DND-41 (cell line): Measurements from ENCODE around the gene DYSF.

Experiments used
- ATAC-seq: fragments of 200-7000 bp; cut with Tn5 transposase; 3 replicates; pipeline ENCODE4 v1.9.1; 2021; ENCODE audit warnings: low read depth; ENCODE audit not compliant: insufficient read depth
- DNase-seq: peaks from one replicate; pipeline ENCODE4 v3.0.0-alpha.2; 2020
- H2AFZ ChIP-seq: 2 replicates; pipeline ENCODE4 v1.6.0; 2012; ENCODE audit warnings: low read depth, low read length
- H3K27ac ChIP-seq: 2 replicates; pipeline ENCODE4 v1.5.1; 2012; ENCODE audit warnings: low read length, inconsistent platforms
- H3K27me3 ChIP-seq: fragments of 200-600 bp; sonication (generic); 2 replicates; pipeline ENCODE4 v1.6.0; 2012; ENCODE audit warnings: low read length, mild to moderate bottlenecking, inconsistent platforms; ENCODE audit not compliant: insufficient read depth, poor library complexity
- H3K36me3 ChIP-seq: 2 replicates; pipeline ENCODE4 v1.5.1; 2012; ENCODE audit warnings: low read length, inconsistent platforms; ENCODE audit not compliant: insufficient read depth
- H3K4me1 ChIP-seq: 2 replicates; pipeline ENCODE4 v1.5.1; 2012; ENCODE audit warnings: mild to moderate bottlenecking, low read length; ENCODE audit not compliant: insufficient read depth
- H3K4me2 ChIP-seq: 2 replicates; pipeline ENCODE4 v1.6.0; 2012; ENCODE audit warnings: mild to moderate bottlenecking, moderate library complexity, low read length, inconsistent platforms; ENCODE audit not compliant: insufficient read depth
- H3K4me3 ChIP-seq, 2 experiments: fragments of 200-600 bp in 1 of 2; shearing (Covaris generic) in 1 of 2; 2 replicates each; pipeline ENCODE4 v1.5.1; 2012 to 2016; ENCODE audit warnings: inconsistent platforms in 2 of 2, low read length in 2 of 2, mild to moderate bottlenecking in 2 of 2, low read depth in 1 of 2, moderate library complexity in 1 of 2
- H3K79me2 ChIP-seq: 2 replicates; pipeline ENCODE4 v1.6.0; 2012; ENCODE audit warnings: low read length, inconsistent platforms; ENCODE audit not compliant: insufficient read depth
- H3K9ac ChIP-seq: 2 replicates; pipeline ENCODE4 v1.6.0; 2012; ENCODE audit warnings: low read depth, mild to moderate bottlenecking, inconsistent platforms, low read length, moderate library complexity
- H3K9me3 ChIP-seq: 2 replicates; pipeline ENCODE4 v1.5.1; 2012; ENCODE audit warnings: low read length, moderate library complexity, mild to moderate bottlenecking, inconsistent platforms; ENCODE audit not compliant: insufficient read depth, severe bottlenecking
- H4K20me1 ChIP-seq: 2 replicates; pipeline ENCODE4 v1.6.0; 2012; ENCODE audit warnings: low read length; ENCODE audit not compliant: insufficient read depth
- CTCF ChIP-seq: IDR thresholded peaks from 2 replicates; pipeline ENCODE4 v1.5.1; 2012; ENCODE audit warnings: borderline replicate concordance, low read length, moderate library complexity, mild to moderate bottlenecking; ENCODE audit not compliant: poor library complexity, severe bottlenecking; ENCODE audit errors: extremely low read depth
- EZH2 ChIP-seq: IDR thresholded peaks from 3 replicates; pipeline ENCODE4 v1.6.1; 2012; ENCODE audit warnings: borderline replicate concordance, low read depth, mild to moderate bottlenecking, moderate library complexity, low read length, inconsistent platforms; ENCODE audit not compliant: severe bottlenecking

DYSF gene

DNA sequence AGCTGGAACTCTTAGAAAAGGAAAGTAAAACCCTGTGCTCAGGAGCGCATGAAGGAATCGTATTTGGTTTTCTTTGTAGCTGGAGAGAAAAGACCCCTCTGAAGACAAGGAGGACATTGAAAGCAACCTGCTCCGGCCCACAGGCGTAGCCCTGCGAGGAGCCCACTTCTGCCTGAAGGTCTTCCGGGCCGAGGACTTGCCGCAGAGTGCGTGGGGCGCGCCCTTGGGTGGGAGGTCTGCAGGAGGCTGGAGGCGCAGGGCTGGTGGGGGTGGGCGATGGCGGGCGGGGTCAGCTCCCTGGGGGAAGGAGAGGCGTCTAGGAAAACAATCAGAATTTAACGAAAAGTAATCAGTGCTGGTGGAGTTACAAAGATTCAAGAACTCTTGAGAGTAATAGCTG lies 72.8 kb downstream of the DYSF start:
- Histone ChIP-seq H2AFZ (no peak overlapping the region), H3K27me3 (peaks cover 9% of the 10 kb centered on the region), H3K4me3 (no peak overlapping the region), H3K79me2 (no peaks in the 10 kb centered on the region), H3K36me3 (no peaks in the 10 kb centered on the region), H3K4me1 (no peaks in the 10 kb centered on the region), H3K9me3 (no peaks in the 10 kb centered on the region), H3K27ac (no peak overlapping the region), H3K9ac (no peak overlapping the region), H4K20me1 (no peaks in the 10 kb centered on the region; the same call in 1 of the 2 replicates), H3K4me2 (no peak overlapping the region)
- DNase-seq (no peak), ATAC-seq (no peak)
- TF ChIP-seq EZH2 = no peak
- no peak for TF ChIP-seq CTCF

DNA sequence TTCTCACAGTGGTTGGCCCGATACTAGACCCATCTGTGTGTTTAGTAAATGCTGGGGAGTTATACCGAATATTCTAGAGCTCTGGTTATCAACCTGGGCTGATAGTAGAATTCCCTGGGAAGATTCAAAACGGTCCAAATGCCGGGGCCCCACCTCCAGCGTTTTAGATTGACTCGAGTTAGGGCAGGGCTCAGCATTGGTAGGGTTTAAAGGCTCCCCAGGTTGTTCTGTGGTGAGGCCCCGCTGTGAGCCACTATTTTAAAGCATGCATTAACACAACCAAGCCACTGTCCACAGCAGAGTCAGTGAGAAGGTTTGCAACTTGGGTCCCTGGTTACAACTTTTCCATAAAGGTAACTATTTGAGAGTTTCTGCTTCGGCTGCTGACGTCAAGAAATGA lies 73.6 kb downstream of the DYSF start:
- Histone ChIP-seq H3K4me2 (no peak overlapping the region), H3K79me2 (no peaks in the 10 kb centered on the region), H3K27ac (no peak overlapping the region), H4K20me1 (no peaks in the 10 kb centered on the region; the same call in 1 of the 2 replicates), H3K36me3 (no peaks in the 10 kb centered on the region), H2AFZ (no peak overlapping the region), H3K9me3 (no peaks in the 10 kb centered on the region), H3K4me1 (no peaks in the 10 kb centered on the region), H3K4me3 (no peak overlapping the region), H3K27me3 (peaks cover 9% of the 10 kb centered on the region), H3K9ac (no peak overlapping the region)
- DNase-seq = no peak
- no peak for ATAC-seq
- TF ChIP-seq EZH2 = no peak
- TF ChIP-seq CTCF = no peak

GRCh38 chr2:71528131-71528591 lies 74.8 kb downstream of the DYSF start:
- TF ChIP-seq EZH2 (no peak), CTCF (no peak)
- Histone ChIP-seq H3K27ac (no peak overlapping the region), H3K4me1 (no peaks in the 10 kb centered on the region), H4K20me1 (no peaks in the 10 kb centered on the region; the same call in 1 of the 2 replicates), H3K4me2 (no peak overlapping the region), H3K4me3 (no peak overlapping the region), H3K36me3 (no peaks in the 10 kb centered on the region), H3K27me3 (peaks cover 9% of the 10 kb centered on the region), H3K9ac (no peak overlapping the region), H3K9me3 (no peaks in the 10 kb centered on the region), H2AFZ (no peak overlapping the region), H3K79me2 (no peaks in the 10 kb centered on the region)
- DNase-seq (no peak), ATAC-seq (no peak)

- Histone ChIP-seq H3K4me2 (no peak overlapping the region), H3K36me3 (no peaks in the 10 kb centered on the region), H4K20me1 (no peaks in the 10 kb centered on the region; the same call in 1 of the 2 replicates), H3K4me3 (no peak overlapping the region), H3K27ac (no peak overlapping the region), H2AFZ (no peak overlapping the region), H3K4me1 (no peaks in the 10 kb centered on the region), H3K9ac (no peak overlapping the region), H3K79me2 (no peaks in the 10 kb centered on the region), H3K9me3 (no peaks in the 10 kb centered on the region), H3K27me3 (peaks cover 9% of the 10 kb centered on the region)
- ATAC-seq (no peak), DNase-seq (no peak)
- TF ChIP-seq EZH2 = no peak
- TF ChIP-seq CTCF = no peak
These were observed 75.4 kb downstream of the DYSF start for GRCh38 chr2:71528749-71529148.
